SU-DHL-6 (cell line): ENCODE results near the gene OMP.

Experiments used
- EZH2phosphoT487 ChIP-seq: fragments of 200-600 bp; sonication (generic), shearing (Covaris generic); conservative IDR thresholded peaks from 2 replicates; pipeline ENCODE4 v1.6.1; 2018; ENCODE audit warnings: mild to moderate bottlenecking, antibody characterized with exemption, low read length, moderate library complexity, mixed read lengths
- TF ChIP-seq, protein P1 (sequence below): fragments of 200-600 bp; sonication (generic); IDR thresholded peaks from one replicate; pipeline ENCODE4 v1.5.1; 2017; ENCODE audit warnings: antibody characterized with exemption, mild to moderate bottlenecking, low read length, moderate library complexity; ENCODE audit not compliant: insufficient read depth, poor library complexity, severe bottlenecking

DNA sequence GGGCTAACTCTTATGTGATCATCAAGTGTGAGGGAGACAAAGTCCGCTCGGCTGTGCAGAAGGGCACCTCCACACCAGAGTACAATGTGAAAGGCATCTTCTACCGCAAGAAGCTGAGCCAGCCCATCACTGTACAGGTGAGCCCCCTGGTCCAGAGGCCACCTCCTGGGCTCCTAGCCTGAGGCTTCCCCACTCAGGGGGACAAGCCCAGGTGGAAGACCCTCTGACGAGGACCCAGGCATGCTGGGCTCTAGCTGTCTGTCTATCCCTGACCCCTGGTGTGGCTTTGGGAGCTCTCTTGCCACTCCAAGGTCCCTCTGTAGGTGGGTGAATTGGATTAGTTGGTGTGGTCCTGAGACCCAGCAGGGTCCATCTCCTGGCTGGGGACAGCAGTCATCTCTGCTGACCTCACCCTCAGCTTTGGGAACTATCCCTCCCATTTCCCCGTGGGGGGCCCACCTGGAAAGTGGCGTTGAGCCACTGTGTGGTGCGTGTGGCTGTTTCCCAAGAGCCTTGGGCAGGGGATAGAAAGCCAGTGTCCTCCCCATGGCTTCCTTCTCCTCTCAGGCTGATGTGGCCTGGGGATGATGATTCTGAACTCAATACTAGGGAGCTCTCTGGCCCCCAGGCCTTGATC, 20.1 kb downstream of the OMP start:
- TF ChIP-seq, protein P1, sequence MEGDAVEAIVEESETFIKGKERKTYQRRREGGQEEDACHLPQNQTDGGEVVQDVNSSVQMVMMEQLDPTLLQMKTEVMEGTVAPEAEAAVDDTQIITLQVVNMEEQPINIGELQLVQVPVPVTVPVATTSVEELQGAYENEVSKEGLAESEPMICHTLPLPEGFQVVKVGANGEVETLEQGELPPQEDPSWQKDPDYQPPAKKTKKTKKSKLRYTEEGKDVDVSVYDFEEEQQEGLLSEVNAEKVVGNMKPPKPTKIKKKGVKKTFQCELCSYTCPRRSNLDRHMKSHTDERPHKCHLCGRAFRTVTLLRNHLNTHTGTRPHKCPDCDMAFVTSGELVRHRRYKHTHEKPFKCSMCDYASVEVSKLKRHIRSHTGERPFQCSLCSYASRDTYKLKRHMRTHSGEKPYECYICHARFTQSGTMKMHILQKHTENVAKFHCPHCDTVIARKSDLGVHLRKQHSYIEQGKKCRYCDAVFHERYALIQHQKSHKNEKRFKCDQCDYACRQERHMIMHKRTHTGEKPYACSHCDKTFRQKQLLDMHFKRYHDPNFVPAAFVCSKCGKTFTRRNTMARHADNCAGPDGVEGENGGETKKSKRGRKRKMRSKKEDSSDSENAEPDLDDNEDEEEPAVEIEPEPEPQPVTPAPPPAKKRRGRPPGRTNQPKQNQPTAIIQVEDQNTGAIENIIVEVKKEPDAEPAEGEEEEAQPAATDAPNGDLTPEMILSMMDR, result no peak
- no peak for TF ChIP-seq EZH2phosphoT487
